ENCODE results near the gene EGFL7.

- no peak for TF ChIP-seq CTCF (IDR thresholded peaks at IDR 0.05)
- no peak for TF ChIP-seq POLR2A (IDR thresholded peaks at IDR 0.05)
- no peak for TF ChIP-seq EP300 (IDR thresholded peaks at IDR 0.05)
Measured at GRCh38 chr9:136661641-136662325, 933 bp upstream of the EGFL7 start.

Data from ovary (tissue), 3 donors.